IPS-15b (cell line): ENCODE results near the gene RNPS1.

Experiments used
- H3K27me3 ChIP-seq: one replicate; pipeline ENCODE4 v1.6.1; 2013; ENCODE audit warnings: low read length; ENCODE audit not compliant: control insufficient read depth, insufficient read depth
- H3K36me3 ChIP-seq: one replicate; pipeline ENCODE4 v1.6.1; 2013; ENCODE audit warnings: low read length; ENCODE audit not compliant: control insufficient read depth, insufficient read depth
- H3K4me1 ChIP-seq: one replicate; pipeline ENCODE4 v1.6.1; 2013; ENCODE audit warnings: mild to moderate bottlenecking, low read length; ENCODE audit not compliant: control insufficient read depth, insufficient read depth
- H3K4me3 ChIP-seq: one replicate; pipeline ENCODE4 v1.5.1; 2013; ENCODE audit warnings: low read depth, low read length
- H3K9ac ChIP-seq: one replicate; pipeline ENCODE4 v1.6.1; 2013; ENCODE audit warnings: low read depth, mild to moderate bottlenecking, low read length
- H3K9me3 ChIP-seq: one replicate; pipeline ENCODE4 v1.6.1; 2013; ENCODE audit warnings: mild to moderate bottlenecking, low read length; ENCODE audit not compliant: control insufficient read depth, insufficient read depth

RNPS1 gene

DNA sequence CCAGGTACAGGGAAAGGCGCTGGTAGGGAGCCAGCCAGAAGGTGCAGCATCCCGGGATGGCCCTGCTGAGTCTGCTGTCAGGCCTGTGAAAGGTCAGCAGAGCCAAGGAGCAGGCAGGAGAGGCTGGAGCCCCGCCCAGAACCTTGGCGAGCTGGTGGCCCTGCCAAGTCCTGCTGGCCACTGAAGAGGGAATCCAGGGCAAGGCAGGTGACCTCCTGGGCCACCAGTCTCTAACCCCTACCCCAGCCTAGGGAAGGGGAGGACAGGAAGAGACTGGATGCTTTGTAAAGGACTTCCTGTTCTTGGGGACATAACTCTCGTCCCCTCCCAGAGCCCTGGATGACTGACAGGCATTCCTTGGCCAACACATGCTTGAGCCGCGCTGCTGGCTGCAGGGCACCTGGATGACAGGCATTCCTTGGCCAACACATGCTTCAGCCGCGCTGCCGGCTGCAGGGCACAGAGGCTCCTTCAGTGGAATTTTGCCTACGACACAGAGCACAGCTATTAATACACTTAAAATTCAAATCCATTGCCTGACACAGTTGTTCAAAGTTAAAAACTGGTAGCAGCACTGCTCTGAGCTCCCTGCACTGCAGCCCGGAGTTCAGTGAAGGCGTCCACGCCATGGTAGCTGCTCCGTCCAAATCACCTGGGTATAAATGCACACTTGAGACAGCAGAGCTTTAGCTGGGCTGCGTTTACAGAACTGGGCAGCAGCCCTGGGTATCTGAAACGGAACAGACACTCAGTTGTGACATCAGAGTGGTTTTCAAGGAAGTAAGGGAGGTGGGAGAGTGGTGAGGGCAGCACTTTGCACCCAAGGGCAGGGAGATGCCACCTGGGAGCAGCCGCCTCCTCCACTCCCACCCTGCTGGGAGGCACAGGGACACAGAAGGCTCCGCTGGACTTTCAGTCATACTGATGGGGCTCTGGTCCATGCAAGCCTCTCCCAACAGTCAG is 55.3 kb downstream of the RNPS1 start:
- H3K36me3 ChIP-seq, result peaks cover 34% of the 10 kb centered on the region
- H3K4me3 ChIP-seq, result peak overlapping the region; percentile 75
- peak overlapping the region; percentile 12 for H3K9ac ChIP-seq

DNA sequence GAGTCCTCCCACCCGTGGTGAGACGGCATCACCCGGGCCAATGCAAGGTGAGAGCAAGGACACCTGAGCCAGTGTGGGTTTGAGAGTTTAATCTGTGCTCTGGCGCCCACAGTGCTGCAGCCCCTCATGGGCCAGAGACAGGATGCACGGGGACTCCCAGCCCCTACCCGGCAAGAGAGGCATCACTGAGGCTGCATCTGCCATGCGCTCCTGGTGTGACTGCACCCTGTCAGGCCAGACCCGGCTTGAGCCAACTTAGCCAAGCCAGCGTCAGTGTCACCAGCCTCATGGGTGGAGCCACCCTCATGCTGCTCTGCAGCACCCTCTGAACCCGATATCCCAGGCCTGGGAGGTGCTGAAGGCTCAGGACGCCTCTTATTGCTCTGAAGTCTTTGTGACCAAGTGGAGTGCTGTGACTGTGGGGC is 56.0 kb downstream of the RNPS1 start:
- Histone ChIP-seq H3K9me3 (no peaks in the 10 kb centered on the region), H3K4me3 (no peak overlapping the region), H3K4me1 (no peaks in the 10 kb centered on the region), H3K27me3 (no peaks in the 10 kb centered on the region), H3K36me3 (peaks cover 41% of the 10 kb centered on the region), H3K9ac (no peak overlapping the region)

More for the DNA sequence above, 55.3 kb downstream of the RNPS1 start:
- Histone ChIP-seq H3K9me3 (no peaks in the 10 kb centered on the region), H3K27me3 (no peaks in the 10 kb centered on the region), H3K4me1 (no peaks in the 10 kb centered on the region)

DNA sequence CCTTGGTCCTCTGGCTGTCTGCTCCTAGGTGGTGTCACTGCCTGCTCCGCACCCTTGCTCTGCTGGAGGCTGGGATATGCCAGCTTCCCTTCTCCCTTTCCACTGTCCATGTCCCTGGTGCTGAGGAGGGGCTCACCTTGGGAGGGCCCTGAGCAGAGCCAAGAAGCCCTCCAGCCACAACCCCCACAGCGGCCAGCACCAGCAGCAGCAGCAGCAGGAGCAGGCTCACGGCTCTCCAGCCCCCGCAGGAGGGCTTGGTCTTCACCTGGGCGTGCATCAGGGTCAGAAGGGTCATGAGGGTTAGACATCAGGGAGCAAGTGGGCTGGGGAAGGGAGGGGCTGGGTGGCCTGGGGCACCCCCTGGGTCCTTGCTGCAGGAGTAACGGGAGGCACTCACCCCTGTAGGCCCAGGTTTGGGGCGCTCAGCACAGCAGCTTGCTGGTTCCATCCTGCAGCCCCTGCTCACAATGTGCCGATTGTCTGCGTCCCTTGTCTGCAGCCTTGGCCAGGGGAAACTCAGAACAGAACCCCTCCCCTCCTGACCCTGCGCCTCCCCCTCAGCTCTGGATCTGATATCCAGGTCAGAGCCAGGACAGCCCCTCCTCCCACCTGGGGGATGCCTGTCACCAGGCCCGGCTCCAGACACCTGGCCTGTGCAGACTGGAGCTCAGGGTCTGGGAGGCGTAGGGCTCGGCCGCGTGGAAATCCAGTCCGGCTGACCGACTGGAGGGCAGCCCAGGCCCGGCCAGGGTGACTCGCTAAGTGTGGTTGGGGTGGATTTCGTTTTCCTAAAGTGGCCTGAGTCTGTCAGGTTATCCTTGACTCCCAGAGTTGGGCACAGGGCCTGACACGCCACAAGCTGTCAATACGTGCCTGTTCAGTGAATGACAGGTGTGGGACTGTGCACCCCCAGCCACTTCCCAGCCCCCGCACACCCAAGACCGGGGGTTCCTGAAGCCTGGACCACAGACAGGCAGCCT is 57.2 kb downstream of the RNPS1 start, which contains the start of gene BRICD5:
Gene BRICD5 (minus strand): TSS at position 478 of the 980 bp plus-strand sequence. CDS start 30 bp downstream, at position 448.
- Histone ChIP-seq H3K9me3 (no peaks in the 10 kb centered on the region), H3K4me3 (no peak within 1 kb of the TSS), H3K27me3 (no peaks in the 10 kb centered on the region), H3K4me1 (no peaks in the 10 kb centered on the region), H3K36me3 (peaks cover 45% of the 10 kb centered on the region), H3K9ac (peak within 1 kb of the TSS; percentile 47)

DNA sequence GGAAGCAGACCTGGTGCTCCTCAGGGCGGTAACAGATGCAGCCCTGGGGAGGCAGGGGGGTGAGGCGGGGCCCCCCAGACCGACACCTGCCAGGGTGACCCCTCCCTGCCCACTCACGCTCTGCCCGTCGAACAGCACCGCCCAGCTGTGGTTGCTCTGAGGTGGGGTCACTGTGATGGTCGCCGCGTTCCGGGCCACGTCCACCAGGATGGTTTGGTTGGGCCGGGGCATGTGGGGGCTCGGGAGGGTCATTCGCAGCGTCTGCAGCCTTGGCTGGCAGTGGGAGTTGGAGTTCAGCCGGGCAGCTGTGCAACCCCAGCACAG is 58.0 kb downstream of the RNPS1 start:
- no peaks in the 10 kb centered on the region for H3K27me3 ChIP-seq
- peaks cover 45% of the 10 kb centered on the region for H3K36me3 ChIP-seq
- H3K9ac ChIP-seq, result no peak overlapping the region
- no peak overlapping the region for H3K4me3 ChIP-seq
- no peaks in the 10 kb centered on the region for H3K9me3 ChIP-seq
- H3K4me1 ChIP-seq, result no peaks in the 10 kb centered on the region

DNA sequence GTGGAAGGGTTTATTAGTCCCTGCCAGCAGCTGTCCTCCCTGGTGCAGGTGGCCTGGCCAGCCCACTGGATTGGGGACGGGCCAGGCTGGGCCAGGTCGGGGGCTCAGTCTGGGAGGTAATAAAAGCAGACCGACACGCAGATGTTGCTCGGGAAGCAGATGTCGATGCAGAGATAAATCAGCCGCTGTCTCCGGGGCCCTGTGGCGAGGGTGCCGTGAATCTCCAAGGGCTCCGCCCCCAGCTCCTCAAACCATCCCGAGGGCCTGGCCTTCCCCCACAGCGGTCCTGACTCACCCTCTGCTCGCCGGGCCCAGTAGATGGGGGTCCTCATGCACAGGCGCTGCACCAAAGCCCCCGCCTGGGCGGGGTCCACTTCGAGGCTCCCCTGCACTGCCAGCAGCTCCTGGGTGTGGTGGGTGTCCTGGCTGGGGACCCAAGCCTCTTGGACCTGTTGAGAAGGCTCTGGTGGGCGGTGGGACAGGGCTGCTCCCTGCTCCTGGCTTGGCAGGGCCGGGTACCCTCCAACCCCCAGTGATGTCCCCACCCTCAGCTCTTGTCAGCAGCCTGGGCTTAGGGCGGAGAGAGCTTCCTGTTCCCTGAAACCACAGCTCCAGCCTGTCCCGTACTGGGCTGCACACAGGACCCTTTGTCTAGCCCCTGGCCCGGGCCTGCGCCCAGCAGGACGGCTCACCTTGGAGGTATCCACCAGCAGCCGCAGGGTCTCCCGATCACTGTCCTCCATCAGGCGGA is 58.5 kb downstream of the RNPS1 start:
- H3K9me3 ChIP-seq, result no peaks in the 10 kb centered on the region
- no peak overlapping the region for H3K4me3 ChIP-seq
- no peaks in the 10 kb centered on the region for H3K27me3 ChIP-seq
- no peaks in the 10 kb centered on the region for H3K4me1 ChIP-seq
- H3K36me3 ChIP-seq, result peaks cover 45% of the 10 kb centered on the region
- no peak overlapping the region for H3K9ac ChIP-seq

DNA sequence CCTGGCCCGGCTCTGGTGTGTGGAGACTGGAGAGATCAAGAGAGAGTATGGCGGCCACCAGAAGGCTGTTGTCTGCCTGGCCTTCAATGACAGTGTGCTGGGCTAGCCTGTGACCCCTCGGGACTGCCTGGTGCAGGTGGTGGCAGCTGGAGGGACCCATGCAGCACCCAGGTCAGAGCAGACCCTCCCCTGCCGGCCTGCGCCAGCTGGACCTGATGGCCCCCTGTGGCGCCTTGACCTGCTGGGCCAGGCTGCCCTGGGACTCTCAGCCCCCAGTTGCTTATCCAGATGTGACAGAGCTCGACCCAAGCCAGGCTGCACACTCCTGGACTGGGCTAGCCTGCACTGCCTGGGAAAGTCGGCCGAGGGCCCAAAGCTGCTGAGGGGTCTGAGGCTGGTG is 59.2 kb downstream of the RNPS1 start:
- H3K9ac ChIP-seq, result no peak overlapping the region
- peaks cover 45% of the 10 kb centered on the region for H3K36me3 ChIP-seq
- H3K27me3 ChIP-seq, result no peaks in the 10 kb centered on the region
- H3K4me1 ChIP-seq, result no peaks in the 10 kb centered on the region
- H3K4me3 ChIP-seq, result no peak overlapping the region
- no peaks in the 10 kb centered on the region for H3K9me3 ChIP-seq

DNA sequence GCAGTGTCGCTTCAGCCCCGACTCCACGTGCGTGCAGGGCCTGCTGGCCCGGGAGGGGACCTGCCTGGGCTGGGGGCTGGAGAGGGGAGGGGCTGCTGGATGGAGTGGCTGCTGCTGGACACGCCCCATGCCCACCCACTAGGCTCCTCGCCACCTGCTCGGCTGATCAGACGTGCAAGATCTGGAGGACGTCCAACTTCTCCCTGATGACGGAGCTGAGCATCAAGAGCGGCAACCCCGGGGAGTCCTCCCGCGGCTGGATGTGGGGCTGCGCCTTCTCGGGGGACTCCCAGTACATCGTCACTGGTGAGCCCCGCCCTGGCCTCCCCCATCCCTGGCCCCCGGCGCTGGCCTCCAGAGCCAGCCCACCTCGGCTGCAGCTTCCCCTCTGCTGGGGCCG is 59.6 kb downstream of the RNPS1 start:
- Histone ChIP-seq H3K9me3 (no peaks in the 10 kb centered on the region), H3K27me3 (no peaks in the 10 kb centered on the region), H3K36me3 (peaks cover 45% of the 10 kb centered on the region), H3K4me3 (no peak overlapping the region), H3K9ac (no peak overlapping the region), H3K4me1 (no peaks in the 10 kb centered on the region)

DNA sequence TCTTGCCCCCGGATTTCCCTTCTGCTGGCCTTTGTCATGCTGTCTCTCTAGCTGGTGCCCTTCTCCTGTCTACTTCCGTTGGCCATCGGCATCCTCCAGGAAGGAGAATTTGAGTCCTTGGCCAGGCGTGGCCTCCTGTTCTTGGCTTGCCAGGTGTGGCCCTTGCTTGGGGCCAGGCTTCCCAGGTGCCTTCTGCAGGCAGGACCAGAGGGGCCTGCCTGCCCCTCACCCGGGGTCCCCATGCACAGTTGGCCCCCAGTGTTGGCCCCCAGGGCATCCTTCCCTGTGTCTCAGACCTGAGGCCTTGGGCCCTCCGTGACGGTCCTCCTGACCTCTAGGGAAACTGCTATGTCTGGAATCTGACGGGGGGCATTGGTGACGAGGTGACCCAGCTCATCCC is 60.1 kb downstream of the RNPS1 start:
- no peaks in the 10 kb centered on the region for H3K9me3 ChIP-seq
- H3K9ac ChIP-seq, result no peak overlapping the region
- no peaks in the 10 kb centered on the region for H3K27me3 ChIP-seq
- no peak overlapping the region for H3K4me3 ChIP-seq
- H3K36me3 ChIP-seq, result peaks cover 45% of the 10 kb centered on the region
- no peaks in the 10 kb centered on the region for H3K4me1 ChIP-seq

DNA sequence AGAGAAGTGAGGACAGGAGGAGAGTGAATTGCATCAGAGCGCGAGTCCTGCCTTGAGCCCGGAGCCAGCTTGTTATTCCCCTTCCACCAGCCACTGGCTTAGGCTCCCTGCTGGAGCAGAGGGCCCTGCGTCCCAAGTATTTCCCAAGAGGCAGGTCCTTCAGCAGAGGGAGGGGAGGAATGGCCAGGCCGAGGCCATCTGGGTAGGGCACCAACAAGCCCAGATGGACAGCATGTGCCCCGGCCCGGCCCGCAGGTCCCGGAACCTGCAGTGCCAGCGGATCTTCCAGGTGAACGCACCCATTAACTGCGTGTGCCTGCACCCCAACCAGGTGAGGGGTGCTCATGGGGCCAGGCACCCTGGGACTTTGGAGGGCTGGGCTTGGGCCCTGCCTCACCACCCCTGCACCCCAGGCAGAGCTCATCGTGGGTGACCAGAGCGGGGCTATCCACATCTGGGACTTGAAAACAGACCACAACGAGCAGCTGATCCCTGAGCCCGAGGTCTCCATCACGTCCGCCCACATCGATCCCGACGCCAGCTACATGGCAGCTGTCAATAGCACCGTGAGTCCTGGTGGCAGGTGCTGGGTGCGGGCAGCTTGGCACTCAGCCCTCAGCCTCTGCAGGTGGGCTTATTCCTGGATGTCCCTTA is 61.0 kb downstream of the RNPS1 start:
- peaks cover 36% of the 10 kb centered on the region for H3K36me3 ChIP-seq
- H3K4me3 ChIP-seq, result no peak overlapping the region
- H3K9ac ChIP-seq, result no peak overlapping the region
- no peaks in the 10 kb centered on the region for H3K27me3 ChIP-seq
- H3K4me1 ChIP-seq, result no peaks in the 10 kb centered on the region
- no peaks in the 10 kb centered on the region for H3K9me3 ChIP-seq

DNA sequence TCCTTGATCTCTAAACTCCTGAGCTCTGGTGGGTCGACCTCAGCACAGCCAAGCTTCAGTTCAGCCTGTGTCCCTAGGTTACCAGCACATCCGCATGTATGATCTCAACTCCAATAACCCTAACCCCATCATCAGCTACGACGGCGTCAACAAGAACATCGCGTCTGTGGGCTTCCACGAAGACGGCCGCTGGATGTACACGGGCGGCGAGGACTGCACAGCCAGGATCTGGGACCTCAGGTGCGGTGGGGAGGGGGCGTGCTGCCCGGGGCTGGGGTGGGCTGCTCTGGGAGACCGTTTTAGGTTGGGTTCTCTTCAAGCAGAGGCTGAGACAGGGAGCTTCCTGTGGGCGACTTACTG is 61.5 kb downstream of the RNPS1 start:
- peak overlapping the region; percentile 94 for H3K9ac ChIP-seq
- no peaks in the 10 kb centered on the region for H3K27me3 ChIP-seq
- H3K9me3 ChIP-seq, result no peaks in the 10 kb centered on the region
- no peaks in the 10 kb centered on the region for H3K4me1 ChIP-seq
- peak overlapping the region; percentile 94 for H3K4me3 ChIP-seq
- H3K36me3 ChIP-seq, result peaks cover 34% of the 10 kb centered on the region

DNA sequence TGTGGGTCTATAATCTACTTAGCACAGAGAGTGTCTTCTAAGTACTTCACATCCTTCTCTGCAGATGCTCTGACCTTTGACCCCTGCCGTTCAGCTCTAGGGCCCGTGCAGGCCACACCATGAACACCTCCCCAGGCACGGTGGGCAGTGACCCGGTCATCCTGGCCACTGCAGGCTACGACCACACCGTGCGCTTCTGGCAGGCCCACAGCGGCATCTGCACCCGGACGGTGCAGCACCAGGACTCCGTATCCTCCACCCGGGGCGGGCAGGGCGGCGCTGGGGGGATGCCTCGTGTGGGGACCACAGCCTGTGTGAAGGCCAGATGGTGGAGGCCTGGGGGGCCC is 62.0 kb downstream of the RNPS1 start:
- H3K9ac ChIP-seq, result peak overlapping the region; percentile 94
- H3K4me1 ChIP-seq, result no peaks in the 10 kb centered on the region
- peak overlapping the region; percentile 94 for H3K4me3 ChIP-seq
- no peaks in the 10 kb centered on the region for H3K27me3 ChIP-seq
- no peaks in the 10 kb centered on the region for H3K9me3 ChIP-seq
- H3K36me3 ChIP-seq, result peaks cover 34% of the 10 kb centered on the region
